SH-SY5Y (cell line): ENCODE data around the gene FLVCR1.

Experiments
- GATA2 ChIP-seq: IDR thresholded peaks from 2 replicates; pipeline ENCODE4 v1.6.1; 2011; ENCODE audit warnings: mild to moderate bottlenecking, low read depth, low read length
- GATA3 ChIP-seq: IDR thresholded peaks from 2 replicates; pipeline ENCODE4 v1.6.1; 2011; ENCODE audit warnings: low read depth, mild to moderate bottlenecking, low read length, moderate library complexity

GRCh38 chr1:212920896-212921295 is 62.8 kb downstream of the FLVCR1 start:
- TF ChIP-seq GATA3 (no peak), GATA2 (no peak)
